ENCODE data around the gene BPIFB2.
A peak's percentile ranks its signal among the peaks of the same experiment; 100 is the strongest.

Gene BPIFB2

GRCh38 chr20:33018169-33018931, 10.8 kb downstream of the BPIFB2 start:
- peaks cover 22% of the 10 kb centered on the region for H3K4me1 Mint-ChIP-seq
- no peak overlapping the region for H3K4me3 Mint-ChIP-seq
- no peaks in the 10 kb centered on the region for H3K9me3 Mint-ChIP-seq
- no peaks in the 10 kb centered on the region for H3K36me3 Mint-ChIP-seq
- H3K27ac Mint-ChIP-seq, result no peak overlapping the region
- H3K27me3 Mint-ChIP-seq, result no peaks in the 10 kb centered on the region

DNA sequence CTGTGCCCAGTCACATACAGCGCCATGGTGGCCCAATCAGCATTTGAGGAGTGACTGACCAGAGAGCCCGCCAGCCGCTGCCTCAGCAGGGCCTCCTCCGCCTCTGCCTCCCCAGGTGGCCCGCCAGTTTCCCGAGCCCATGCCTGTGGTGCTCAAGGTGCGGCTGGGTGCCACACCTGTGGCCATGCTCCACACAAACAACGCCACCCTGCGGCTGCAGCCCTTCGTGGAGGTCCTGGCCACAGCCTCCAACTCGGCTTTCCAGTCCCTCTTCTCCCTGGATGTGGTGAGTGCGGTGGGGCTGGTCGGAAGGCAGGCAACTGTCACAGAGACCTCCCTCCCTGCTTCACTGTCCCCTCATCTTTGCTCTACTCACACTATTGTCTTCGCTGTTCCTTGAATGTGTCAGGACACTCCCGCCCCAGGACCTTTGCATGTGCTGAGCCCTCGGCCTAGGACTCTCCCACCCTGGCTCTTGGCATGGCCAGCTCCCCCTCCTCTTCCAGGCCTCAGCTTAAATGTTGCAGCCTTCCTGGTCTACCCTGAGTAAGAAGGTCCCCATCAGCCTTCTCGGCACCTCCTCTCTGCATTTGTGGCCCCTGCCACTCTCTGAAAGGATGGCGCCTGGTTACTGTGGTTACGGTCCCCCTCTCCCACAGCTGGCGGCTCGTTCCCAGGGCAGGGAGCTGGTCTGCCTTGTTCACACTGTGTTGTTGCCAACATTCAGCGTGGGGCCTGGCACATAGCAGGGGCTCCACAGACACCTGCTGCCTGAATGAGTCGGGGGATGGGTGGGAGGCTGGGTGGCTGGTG, 12.2 kb downstream of the BPIFB2 start:
- Mint-ChIP-seq H3K4me1 (peaks cover 22% of the 10 kb centered on the region), H3K27me3 (no peaks in the 10 kb centered on the region), H3K4me3 (no peak overlapping the region), H3K9me3 (no peaks in the 10 kb centered on the region), H3K36me3 (no peaks in the 10 kb centered on the region), H3K27ac (no peak overlapping the region)

DNA sequence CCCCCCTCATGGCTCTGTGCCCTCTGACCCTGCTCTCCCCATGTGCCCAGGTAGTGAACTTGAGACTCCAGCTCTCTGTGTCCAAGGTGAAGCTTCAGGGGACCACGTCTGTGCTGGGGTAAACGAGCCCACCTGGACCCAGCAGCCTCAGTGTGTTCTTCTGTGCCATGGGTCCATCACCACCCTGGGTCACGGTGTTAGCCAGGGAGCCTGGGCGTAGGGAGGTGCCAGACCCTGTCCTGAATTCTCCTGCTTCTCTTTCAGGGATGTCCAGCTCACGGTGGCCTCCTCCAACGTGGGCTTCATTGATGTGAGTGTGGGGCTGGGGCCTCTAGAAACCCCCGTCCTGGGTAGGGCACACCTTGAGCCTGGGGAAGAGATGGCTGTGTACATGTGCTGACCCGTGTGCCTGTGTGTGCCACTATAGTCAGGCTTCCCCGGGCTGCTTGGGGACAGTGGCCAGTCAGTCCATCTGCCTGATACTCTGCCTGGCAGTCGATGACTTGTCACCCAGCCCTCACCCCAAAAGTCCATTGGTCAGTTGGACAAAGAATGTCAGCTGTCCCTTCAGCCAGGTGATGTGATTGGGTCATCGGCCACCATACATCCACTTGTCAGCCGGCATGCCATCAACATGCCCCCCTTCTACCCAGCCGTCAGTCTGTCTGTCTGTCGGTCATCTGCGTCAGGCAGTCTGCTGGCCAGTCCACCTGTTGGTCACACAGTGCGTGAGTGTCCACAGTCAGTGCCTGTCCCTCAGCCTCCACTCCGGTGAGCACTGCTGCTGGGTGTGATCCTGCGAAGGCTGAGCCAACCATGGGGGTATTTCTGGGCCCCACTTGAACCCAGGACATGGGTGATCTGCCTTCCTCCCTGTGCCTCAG, 13.0 kb downstream of the BPIFB2 start:
- no peak overlapping the region for H3K27ac Mint-ChIP-seq
- H3K27me3 Mint-ChIP-seq, result no peaks in the 10 kb centered on the region
- H3K4me1 Mint-ChIP-seq, result peaks cover 17% of the 10 kb centered on the region

GRCh38 chr20:33021879-33022278, 14.4 kb downstream of the BPIFB2 start:
- Mint-ChIP-seq H3K27ac (peak overlapping the region; percentile 46), H3K9me3 (no peaks in the 10 kb centered on the region), H3K4me1 (peaks cover 10% of the 10 kb centered on the region), H3K27me3 (no peaks in the 10 kb centered on the region), H3K4me3 (no peak overlapping the region), H3K36me3 (no peaks in the 10 kb centered on the region)

More for the DNA sequence above, 13.0 kb downstream of the BPIFB2 start:
- no peaks in the 10 kb centered on the region for H3K36me3 Mint-ChIP-seq
- H3K4me3 Mint-ChIP-seq, result no peak overlapping the region
- H3K9me3 Mint-ChIP-seq, result no peaks in the 10 kb centered on the region

GRCh38 chr20:33022289-33022688, 14.8 kb downstream of the BPIFB2 start:
- H3K4me3 Mint-ChIP-seq, result no peak overlapping the region
- H3K27me3 Mint-ChIP-seq, result no peaks in the 10 kb centered on the region
- H3K36me3 Mint-ChIP-seq, result no peaks in the 10 kb centered on the region
- no peak overlapping the region for H3K27ac Mint-ChIP-seq
- H3K4me1 Mint-ChIP-seq, result peaks cover 9% of the 10 kb centered on the region
- no peaks in the 10 kb centered on the region for H3K9me3 Mint-ChIP-seq

DNA sequence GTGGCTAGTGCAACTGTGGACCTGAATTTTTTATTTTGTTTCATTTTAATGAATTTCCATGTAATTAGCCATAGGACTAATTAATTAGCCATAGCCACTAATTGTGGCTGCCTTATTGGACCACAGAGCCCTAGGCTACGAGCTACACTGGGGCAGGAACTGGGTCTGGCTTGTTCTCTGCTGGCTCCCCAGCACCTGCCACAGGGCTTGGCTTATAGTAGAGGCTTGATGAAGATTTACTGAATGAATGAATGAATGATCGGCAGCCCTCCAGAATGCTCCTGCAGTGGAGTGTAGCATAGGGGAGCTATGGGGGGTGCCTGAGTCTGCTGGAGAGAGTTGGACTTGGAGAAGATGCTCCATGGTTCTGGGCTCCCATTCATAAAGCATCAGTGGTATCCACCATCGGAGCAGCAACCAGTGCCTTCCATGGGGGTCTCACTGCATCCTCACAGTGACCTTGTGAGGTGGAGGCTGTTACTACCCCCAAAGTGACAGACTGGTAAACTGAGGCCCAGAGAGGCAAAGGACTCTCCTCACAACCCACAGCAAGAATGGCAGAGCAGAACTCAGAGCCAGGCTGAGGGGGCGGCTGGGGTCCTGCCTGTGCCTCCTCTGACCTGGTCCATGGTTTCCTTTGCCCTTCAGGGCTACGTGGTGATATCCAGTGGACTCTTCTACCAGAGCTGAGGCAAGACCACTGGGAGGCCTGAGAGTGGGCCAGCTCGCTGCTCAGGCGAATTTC, 15.4 kb downstream of the BPIFB2 start:
- Mint-ChIP-seq H3K4me1 (peaks cover 5% of the 10 kb centered on the region), H3K36me3 (no peaks in the 10 kb centered on the region), H3K27ac (no peak overlapping the region), H3K9me3 (no peaks in the 10 kb centered on the region), H3K27me3 (no peaks in the 10 kb centered on the region), H3K4me3 (no peak overlapping the region)

DNA sequence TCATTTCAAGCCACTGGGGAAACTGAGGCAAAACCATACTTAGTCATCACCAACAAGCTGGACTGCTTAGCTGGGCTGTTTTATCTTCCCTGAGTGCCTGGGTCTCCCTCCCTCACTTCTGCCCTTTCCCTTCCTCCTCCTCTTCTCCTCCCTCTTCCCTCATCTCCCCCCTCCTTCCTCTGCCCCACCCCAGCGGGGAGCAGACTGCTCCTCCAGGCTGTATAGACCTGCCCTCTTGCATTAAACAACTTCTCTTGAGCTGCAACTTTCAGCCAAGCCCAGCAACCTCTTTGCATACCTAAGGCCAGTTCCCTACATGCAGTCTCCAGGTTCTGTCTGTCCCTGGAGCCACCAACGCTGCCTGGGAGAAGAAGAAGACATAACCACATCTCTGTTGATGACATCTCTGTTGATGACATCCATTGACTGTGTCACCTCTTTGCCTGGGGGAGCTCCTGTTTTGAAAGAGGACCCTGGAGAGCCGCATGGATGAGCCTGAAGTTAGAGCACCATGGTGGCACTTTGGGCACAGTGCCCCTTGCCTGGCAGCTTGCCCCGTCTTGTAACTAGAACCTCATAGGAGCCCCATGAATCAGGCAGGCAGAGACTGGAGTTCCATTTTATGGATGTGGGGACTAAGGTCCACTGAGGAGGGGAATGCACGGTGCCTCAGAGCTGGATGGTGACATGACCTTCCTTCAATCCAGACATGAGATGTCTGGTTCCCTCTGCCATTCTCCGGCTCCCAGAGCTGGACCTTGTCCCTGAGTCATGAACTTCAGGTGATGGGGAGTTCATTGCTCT, 16.1 kb downstream of the BPIFB2 start:
- Mint-ChIP-seq H3K27me3 (no peaks in the 10 kb centered on the region), H3K36me3 (no peaks in the 10 kb centered on the region), H3K27ac (no peak overlapping the region), H3K4me1 (peaks cover 5% of the 10 kb centered on the region), H3K4me3 (no peak overlapping the region), H3K9me3 (no peaks in the 10 kb centered on the region)

- no peaks in the 10 kb centered on the region for H3K9me3 Mint-ChIP-seq
- H3K27ac Mint-ChIP-seq, result no peak overlapping the region
- no peaks in the 10 kb centered on the region for H3K36me3 Mint-ChIP-seq
- peaks cover under 1% of the 10 kb centered on the region for H3K4me1 Mint-ChIP-seq
- no peaks in the 10 kb centered on the region for H3K27me3 Mint-ChIP-seq
- no peak overlapping the region for H3K4me3 Mint-ChIP-seq
These were observed 16.7 kb downstream of the BPIFB2 start for GRCh38 chr20:33024243-33024560.

GRCh38 chr20:33024609-33025317, 17.3 kb downstream of the BPIFB2 start:
- Mint-ChIP-seq H3K27ac (no peak overlapping the region), H3K27me3 (no peaks in the 10 kb centered on the region), H3K4me1 (no peaks in the 10 kb centered on the region), H3K36me3 (no peaks in the 10 kb centered on the region), H3K9me3 (no peaks in the 10 kb centered on the region), H3K4me3 (no peak overlapping the region)

DNA sequence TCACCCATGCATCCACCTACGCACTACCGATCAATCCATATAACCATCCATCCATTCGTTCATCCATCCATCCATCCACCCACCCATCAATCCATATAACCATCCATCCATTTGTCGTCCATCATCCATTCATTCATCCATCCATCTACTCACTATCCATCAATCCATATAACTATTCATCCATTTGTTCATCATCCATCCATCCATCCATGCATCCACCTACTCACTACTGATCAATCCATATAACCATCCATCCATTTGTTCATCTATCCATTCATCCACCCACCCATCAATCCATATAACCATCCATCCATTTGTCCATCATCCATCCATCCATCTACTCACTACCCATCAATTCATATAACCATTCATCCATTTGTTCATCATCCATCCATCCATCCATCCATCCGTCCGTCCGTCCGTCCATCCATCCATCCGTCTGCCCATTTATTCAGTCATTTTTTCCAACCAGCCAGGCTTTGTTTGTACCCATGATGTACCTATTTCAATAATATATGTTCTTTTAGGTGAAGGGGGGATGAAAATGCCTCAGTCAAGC, 17.9 kb downstream of the BPIFB2 start:
- H3K27ac Mint-ChIP-seq, result no peak overlapping the region
- H3K9me3 Mint-ChIP-seq, result no peaks in the 10 kb centered on the region
- H3K4me1 Mint-ChIP-seq, result no peaks in the 10 kb centered on the region
- H3K4me3 Mint-ChIP-seq, result no peak overlapping the region
- no peaks in the 10 kb centered on the region for H3K36me3 Mint-ChIP-seq
- no peaks in the 10 kb centered on the region for H3K27me3 Mint-ChIP-seq

DNA sequence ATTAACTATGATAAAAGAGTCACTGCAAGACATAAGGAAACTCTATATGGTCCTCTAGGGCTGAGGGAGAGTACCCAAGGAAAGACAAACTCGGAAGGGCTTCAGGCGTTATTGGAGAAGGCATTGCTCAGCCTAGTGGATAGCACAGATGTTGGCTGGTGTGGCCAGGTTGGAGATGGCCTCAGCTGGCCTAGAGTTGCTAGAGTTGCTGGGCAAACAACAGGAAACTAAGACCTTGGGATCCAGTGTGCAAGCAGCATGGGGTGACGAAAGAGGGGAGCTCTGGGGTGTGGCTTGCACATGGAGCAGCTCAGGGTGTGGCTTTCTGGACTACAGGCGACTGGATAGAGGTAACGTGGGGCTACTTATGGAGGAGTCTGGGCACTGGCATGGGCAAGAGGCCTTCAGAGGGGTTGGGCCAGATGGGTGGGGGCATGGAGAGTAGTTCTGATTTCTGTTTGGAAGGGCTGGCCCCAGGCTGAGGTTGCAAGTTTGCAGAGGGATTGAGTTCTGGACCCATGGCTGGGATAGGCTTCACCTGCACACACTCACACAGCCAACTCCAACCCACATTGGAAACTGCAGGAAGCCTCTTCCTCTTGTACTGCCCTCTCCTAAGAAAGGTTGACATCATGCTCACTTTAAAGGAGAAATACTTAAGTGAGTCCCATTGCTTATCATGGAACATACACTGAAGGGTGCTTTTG, 18.7 kb downstream of the BPIFB2 start:
- no peaks in the 10 kb centered on the region for H3K36me3 Mint-ChIP-seq
- no peaks in the 10 kb centered on the region for H3K27me3 Mint-ChIP-seq
- no peak overlapping the region for H3K27ac Mint-ChIP-seq
- H3K4me3 Mint-ChIP-seq, result no peak overlapping the region
- H3K4me1 Mint-ChIP-seq, result no peaks in the 10 kb centered on the region
- no peaks in the 10 kb centered on the region for H3K9me3 Mint-ChIP-seq

- no peaks in the 10 kb centered on the region for H3K9me3 Mint-ChIP-seq
- no peak overlapping the region for H3K27ac Mint-ChIP-seq
- H3K4me1 Mint-ChIP-seq, result no peaks in the 10 kb centered on the region
- no peaks in the 10 kb centered on the region for H3K27me3 Mint-ChIP-seq
- H3K4me3 Mint-ChIP-seq, result no peak overlapping the region
- H3K36me3 Mint-ChIP-seq, result no peaks in the 10 kb centered on the region
These were observed 19.6 kb downstream of the BPIFB2 start for GRCh38 chr20:33026779-33027759.
